AG08396 (cell line): ENCODE measurements around the gene APCDD1L.
"Not testable (repeated sequence)": the region's sequence is repeated elsewhere in the genome, so short reads cannot be mapped to it uniquely, and the experiment has no call there.

Experiments
- DNase-seq: peaks from one replicate; pipeline ENCODE4 v3.0.0; 2012; ENCODE audit warnings: low spot score, mixed read lengths

Gene APCDD1L

GRCh38 chr20:58514321-58515232, 622 bp downstream of the APCDD1L start:
- peak; percentile 33 for DNase-seq

GRCh38 chr20:58513580-58514285, 1.5 kb downstream of the APCDD1L start:
- no peak for DNase-seq

GRCh38 chr20:58512808-58513552, 2.2 kb downstream of the APCDD1L start:
- DNase-seq: no peak

GRCh38 chr20:58511861-58512260, 3.3 kb downstream of the APCDD1L start:
- DNase-seq: no peak

GRCh38 chr20:58511364-58511763, 3.8 kb downstream of the APCDD1L start:
- DNase-seq: peak; percentile 37

- no peak for DNase-seq
These were observed 4.3 kb downstream of the APCDD1L start for GRCh38 chr20:58510921-58511320.

- DNase-seq: no peak
These were observed 6.3 kb downstream of the APCDD1L start for GRCh38 chr20:58508762-58509395.

GRCh38 chr20:58506999-58507398, 8.2 kb downstream of the APCDD1L start:
- DNase-seq: not testable (repeated sequence)

GRCh38 chr20:58504566-58504965, 10.6 kb downstream of the APCDD1L start:
- DNase-seq: no peak

GRCh38 chr20:58503668-58504067, 11.5 kb downstream of the APCDD1L start:
- no peak for DNase-seq

GRCh38 chr20:58500256-58500655, 14.9 kb downstream of the APCDD1L start:
- DNase-seq: no peak

- DNase-seq: no peak
These were observed 16.6 kb downstream of the APCDD1L start for GRCh38 chr20:58498470-58499068.

GRCh38 chr20:58497724-58498469, 17.3 kb downstream of the APCDD1L start:
- DNase-seq: no peak

- DNase-seq: no peak
These were observed 18.0 kb downstream of the APCDD1L start for GRCh38 chr20:58497076-58497641.

- DNase-seq: no peak
These were observed 18.8 kb downstream of the APCDD1L start for GRCh38 chr20:58496429-58496769.

GRCh38 chr20:58495623-58496428, 19.4 kb downstream of the APCDD1L start:
- DNase-seq: no peak

- no peak for DNase-seq
These were observed 20.1 kb downstream of the APCDD1L start for GRCh38 chr20:58494923-58495622.

- DNase-seq: no peak
These were observed 22.2 kb downstream of the APCDD1L start for GRCh38 chr20:58492795-58493524.
